ENCODE data around the gene MARCKS.

MARCKS gene

GRCh38 chr6:113854531-113855499, 2.3 kb upstream of the MARCKS start:
- DNase-seq = peak; percentile 93

GRCh38 chr6:113855500-113856374, 1.4 kb upstream of the MARCKS start:
- DNase-seq = peak; percentile 84

- DNase-seq = no peak
Observed at GRCh38 chr6:113856375-113856624, 845 bp upstream of the MARCKS start.

GRCh38 chr6:113857556-113858479, 673 bp downstream of the MARCKS start:
- peak; percentile 62 for DNase-seq

GRCh38 chr6:113858480-113859348, 1.6 kb downstream of the MARCKS start:
- peak; percentile 94 for DNase-seq

- peak; percentile 37 for DNase-seq
Observed at GRCh38 chr6:113859349-113860180, 2.4 kb downstream of the MARCKS start.

GRCh38 chr6:113860181-113860955, 3.2 kb downstream of the MARCKS start:
- DNase-seq = peak; percentile 34

GRCh38 chr6:113862112-113862511, 5.0 kb downstream of the MARCKS start:
- peak; percentile 29 for DNase-seq

- no peak for DNase-seq
Observed at GRCh38 chr6:113870917-113871316, 13.8 kb downstream of the MARCKS start.

GRCh38 chr6:113871975-113872374, 14.8 kb downstream of the MARCKS start:
- no peak for DNase-seq

- no peak for DNase-seq
Observed at GRCh38 chr6:113873043-113873667, 16.0 kb downstream of the MARCKS start.

GRCh38 chr6:113875470-113875869, 18.3 kb downstream of the MARCKS start:
- DNase-seq = no peak

- no peak for DNase-seq
Observed at GRCh38 chr6:113876695-113877094, 19.6 kb downstream of the MARCKS start.

GRCh38 chr6:113879186-113880096, 22.3 kb downstream of the MARCKS start:
- peak; percentile 78 for DNase-seq

GRCh38 chr6:113881478-113881980, 24.4 kb downstream of the MARCKS start:
- no peak for DNase-seq

GRCh38 chr6:113882336-113883022, 25.3 kb downstream of the MARCKS start:
- no peak for DNase-seq

GRCh38 chr6:113884011-113884410, 26.9 kb downstream of the MARCKS start:
- DNase-seq = no peak
